ENCODE data around the gene PRG3. TPM values are rescaled to one million over a fixed set of nuclear protein-coding genes. Genes with fewer than 3 reads are reported as not detected.
A peak's percentile ranks its signal among the peaks of the same experiment; 100 is the strongest.
"Not testable (repeated sequence)": the region's sequence is repeated elsewhere in the genome, so short reads cannot be mapped to it uniquely, and the experiment has no call there.

PRG3 gene
- total RNA-seq, 2 experiments from 2014 or later: not detected

- H3K27me3 Mint-ChIP-seq (ENCODE audit: low read depth): no peaks in the 10 kb centered on the region
- peak; percentile 29 for DNase-seq
- intact Hi-C loops (cut with micrococcal nuclease): no loop called here
- no peak overlapping the region for H3K27ac Mint-ChIP-seq
- no peaks in the 10 kb centered on the region for H3K36me3 Mint-ChIP-seq (ENCODE audit: low read depth)
- H3K4me1 Mint-ChIP-seq (ENCODE audit: low read depth): peaks cover 9% of the 10 kb centered on the region
- CTCF ChIA-PET: interaction anchor here (0.6 to 1.4 kb wide), 2 partner anchors 9 to 126 kb away, joined by 3 read pairs; no protein-coding TSS in a partner anchor
- no peak overlapping the region for H3K4me3 Mint-ChIP-seq
- H3K9me3 Mint-ChIP-seq: no peaks in the 10 kb centered on the region
Observed at GRCh38 chr11:57340039-57340615, 40.8 kb downstream of the PRG3 start.

- CTCF ChIA-PET: interaction anchor here (1.3 to 1.4 kb wide), 2 partner anchors 8 to 300 kb away, joined by 3 read pairs; no protein-coding TSS in a partner anchor
- Mint-ChIP-seq H3K27ac (no peak overlapping the region), H3K9me3 (no peaks in the 10 kb centered on the region), H3K4me3 (no peak overlapping the region), H3K4me1 (ENCODE audit: low read depth) (peaks cover 15% of the 10 kb centered on the region), H3K36me3 (ENCODE audit: low read depth) (peaks cover 5% of the 10 kb centered on the region), H3K27me3 (ENCODE audit: low read depth) (no peaks in the 10 kb centered on the region)
- intact Hi-C loops (cut with micrococcal nuclease): loop anchor here (5.0 kb wide), 2 partner anchors 68 to 403 kb away; partner anchors contain the start of gene SELENOH
- no peak for DNase-seq
Observed at GRCh38 chr11:57339328-57339727, 41.6 kb downstream of the PRG3 start.

DNA sequence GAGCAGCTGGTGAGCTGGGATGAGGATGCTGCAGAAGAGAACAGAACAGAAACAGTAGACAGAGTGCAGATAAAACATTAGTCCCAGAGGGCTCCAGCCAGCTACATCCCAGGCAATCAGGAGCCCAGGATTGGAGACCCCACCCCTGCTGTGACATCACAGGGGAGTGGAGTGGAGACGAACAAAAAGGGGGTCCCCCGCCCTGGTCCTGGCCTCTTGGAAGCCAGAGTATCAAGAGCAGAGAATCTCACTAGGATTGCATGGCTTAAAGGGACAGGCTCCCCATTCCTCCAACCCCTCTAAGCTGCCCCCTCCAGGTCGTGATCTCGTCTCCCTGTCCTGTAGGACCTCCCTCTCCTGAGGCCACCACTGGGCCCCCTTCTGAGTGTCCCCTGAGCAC lies 42.8 kb downstream of the PRG3 start, which contains the start of gene P2RX3:
Gene P2RX3, plus strand, starts transcription at position 211 of the 400 bp plus-strand sequence. CDS start 199 bp downstream, outside the sequence.
- Mint-ChIP-seq H3K4me1 (ENCODE audit: low read depth) (peaks cover 26% of the 10 kb centered on the region), H3K36me3 (ENCODE audit: low read depth) (peaks cover 13% of the 10 kb centered on the region), H3K4me3 (no peak within 1 kb of the TSS), H3K9me3 (no peaks in the 10 kb centered on the region), H3K27me3 (ENCODE audit: low read depth) (no peaks in the 10 kb centered on the region), H3K27ac (no peak within 1 kb of the TSS)
- DNase-seq: no peak
- intact Hi-C loops (cut with micrococcal nuclease): loop anchor here (5.0 kb wide), 2 partner anchors 69 to 404 kb away; partner anchors contain the start of gene SELENOH
- CTCF ChIA-PET: interaction anchor here (1.0 to 2.0 kb wide), 4 partner anchors 8 to 301 kb away, joined by 3 to 9 read pairs (median 4); no protein-coding TSS in a partner anchor

DNA sequence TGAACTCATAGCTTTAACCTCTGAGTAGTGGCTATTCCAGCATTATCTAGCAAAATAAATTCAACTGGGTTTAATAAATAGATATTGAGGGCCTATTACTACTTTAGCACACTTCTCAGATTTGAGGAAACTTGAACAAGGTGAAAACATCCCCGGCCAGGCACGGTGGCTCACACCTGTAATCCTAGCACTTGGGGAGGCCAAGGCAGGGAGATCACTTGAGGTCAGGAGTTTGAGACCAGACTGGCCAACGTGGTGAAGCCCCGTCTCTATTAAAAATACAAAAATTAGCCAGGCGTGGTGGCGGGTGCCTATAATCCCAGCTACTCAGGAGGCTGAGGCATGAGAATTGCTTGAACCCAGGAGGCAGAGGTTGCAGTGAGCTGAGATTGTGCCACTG lies 44.1 kb downstream of the PRG3 start:
- DNase-seq; H3K27me3 Mint-ChIP-seq (ENCODE audit: low read depth); H3K9me3 Mint-ChIP-seq: not testable (repeated sequence)
- H3K27ac Mint-ChIP-seq: peak overlapping the region; percentile 99
- H3K4me1 Mint-ChIP-seq (ENCODE audit: low read depth): peaks cover 33% of the 10 kb centered on the region
- H3K4me3 Mint-ChIP-seq: peak overlapping the region; percentile 91
- intact Hi-C loops (cut with micrococcal nuclease): loop anchor here (5.0 kb wide), 2 partner anchors 70 to 405 kb away; partner anchors contain the start of gene SELENOH
- CTCF ChIA-PET: interaction anchor here (1.0 to 2.0 kb wide), 3 partner anchors 9 to 14 kb away, joined by 3 to 9 read pairs (median 5); no protein-coding TSS in a partner anchor
- H3K36me3 Mint-ChIP-seq (ENCODE audit: low read depth): peaks cover 26% of the 10 kb centered on the region

DNA sequence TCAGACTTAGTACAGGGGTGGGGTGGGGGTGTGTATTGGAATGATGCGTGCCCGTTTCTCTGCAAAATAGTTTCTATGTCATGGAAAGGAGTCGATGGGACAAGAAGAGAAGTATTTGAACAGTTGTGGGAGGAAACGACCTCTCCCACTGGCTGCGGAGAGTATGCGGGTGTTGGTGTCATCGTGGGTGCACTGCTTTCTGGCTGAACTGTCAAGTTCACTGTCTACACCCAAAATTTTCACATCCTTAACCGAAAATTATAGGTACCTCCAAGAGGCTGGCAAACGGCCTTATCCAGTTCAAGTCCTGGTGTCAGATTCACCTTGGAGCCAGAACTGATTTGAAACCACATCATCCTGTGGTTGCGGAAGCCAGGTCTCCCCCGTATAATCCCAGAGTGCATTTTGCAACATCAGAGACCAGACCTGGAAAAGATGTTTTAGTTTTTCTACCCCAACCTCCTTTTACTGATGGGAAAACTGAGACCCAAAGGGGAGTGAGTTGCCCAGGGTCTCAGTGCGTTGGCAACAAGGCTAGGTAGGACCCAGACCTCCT lies 44.8 kb downstream of the PRG3 start:
- CTCF ChIA-PET: interaction anchor here (1.0 to 2.7 kb wide), 5 partner anchors 10 to 124 kb away, joined by 5 to 10 read pairs (median 7); partner anchors contain the start of genes RTN4RL2 and TNKS1BP1
- H3K9me3 Mint-ChIP-seq: no peaks in the 10 kb centered on the region
- peak; percentile 40 for DNase-seq
- peaks cover 33% of the 10 kb centered on the region for H3K36me3 Mint-ChIP-seq (ENCODE audit: low read depth)
- H3K27ac Mint-ChIP-seq: peak overlapping the region; percentile 99
- intact Hi-C loops (cut with micrococcal nuclease): loop anchor here (5.0 kb wide), 2 partner anchors 71 to 406 kb away; partner anchors contain the start of gene SELENOH
- peak overlapping the region; percentile 91 for H3K4me3 Mint-ChIP-seq
- H3K4me1 Mint-ChIP-seq (ENCODE audit: low read depth): peaks cover 34% of the 10 kb centered on the region
- no peaks in the 10 kb centered on the region for H3K27me3 Mint-ChIP-seq (ENCODE audit: low read depth)

GRCh38 chr11:57335343-57336110 lies 45.4 kb downstream of the PRG3 start, which contains the start of gene SSRP1:
TSS of gene SSRP1 (minus strand) at chr11:57335892. CDS start at chr11:57335121, 771 bp downstream.
- H3K4me3 Mint-ChIP-seq: peak within 1 kb of the TSS; percentile 91
- CTCF ChIA-PET: interaction anchor here (0.9 to 2.7 kb wide), 6 partner anchors 10 to 158 kb away, joined by 3 to 10 read pairs (median 4); partner anchors contain the start of genes RTN4RL2 and TNKS1BP1
- H3K9me3 Mint-ChIP-seq: no peaks in the 10 kb centered on the region
- H3K4me1 Mint-ChIP-seq (ENCODE audit: low read depth): peaks cover 41% of the 10 kb centered on the region
- intact Hi-C loops (cut with micrococcal nuclease): loop anchor here (1.0 to 5.0 kb wide), 10 partner anchors 10 to 407 kb away; partner anchors contain the start of genes CLP1, MED19, SELENOH and TIMM10
- H3K36me3 Mint-ChIP-seq (ENCODE audit: low read depth): peaks cover 39% of the 10 kb centered on the region
- peak within 1 kb of the TSS; percentile 99 for H3K27ac Mint-ChIP-seq
- DNase-seq: peak; percentile 93
- H3K27me3 Mint-ChIP-seq (ENCODE audit: low read depth): no peaks in the 10 kb centered on the region

GRCh38 chr11:57335023-57335342 lies 46.0 kb downstream of the PRG3 start:
- Mint-ChIP-seq H3K4me3 (peak overlapping the region; percentile 91), H3K36me3 (ENCODE audit: low read depth) (peaks cover 45% of the 10 kb centered on the region), H3K27ac (peak overlapping the region; percentile 75), H3K27me3 (ENCODE audit: low read depth) (no peaks in the 10 kb centered on the region), H3K4me1 (ENCODE audit: low read depth) (peaks cover 46% of the 10 kb centered on the region), H3K9me3 (no peaks in the 10 kb centered on the region)
- DNase-seq: no peak
- intact Hi-C loops (cut with micrococcal nuclease): loop anchor here (1.0 to 5.0 kb wide), 10 partner anchors 10 to 407 kb away; partner anchors contain the start of genes CLP1, MED19, SELENOH and TIMM10
- CTCF ChIA-PET: interaction anchor here (0.9 to 2.7 kb wide), 6 partner anchors 10 to 158 kb away, joined by 3 to 10 read pairs (median 4); partner anchors contain the start of genes RTN4RL2 and TNKS1BP1

GRCh38 chr11:57332694-57333440 lies 48.1 kb downstream of the PRG3 start:
- Mint-ChIP-seq H3K36me3 (ENCODE audit: low read depth) (peaks cover 63% of the 10 kb centered on the region), H3K27me3 (ENCODE audit: low read depth) (no peaks in the 10 kb centered on the region), H3K4me1 (ENCODE audit: low read depth) (peaks cover 51% of the 10 kb centered on the region), H3K27ac (peak overlapping the region; percentile 21), H3K9me3 (no peaks in the 10 kb centered on the region), H3K4me3 (no peak overlapping the region)
- intact Hi-C loops (cut with micrococcal nuclease): no loop called here
- CTCF ChIA-PET: interaction anchor here (1.5 to 1.6 kb wide), 2 partner anchors 11 to 160 kb away, joined by 4 to 5 read pairs; no protein-coding TSS in a partner anchor
- no peak for DNase-seq

DNA sequence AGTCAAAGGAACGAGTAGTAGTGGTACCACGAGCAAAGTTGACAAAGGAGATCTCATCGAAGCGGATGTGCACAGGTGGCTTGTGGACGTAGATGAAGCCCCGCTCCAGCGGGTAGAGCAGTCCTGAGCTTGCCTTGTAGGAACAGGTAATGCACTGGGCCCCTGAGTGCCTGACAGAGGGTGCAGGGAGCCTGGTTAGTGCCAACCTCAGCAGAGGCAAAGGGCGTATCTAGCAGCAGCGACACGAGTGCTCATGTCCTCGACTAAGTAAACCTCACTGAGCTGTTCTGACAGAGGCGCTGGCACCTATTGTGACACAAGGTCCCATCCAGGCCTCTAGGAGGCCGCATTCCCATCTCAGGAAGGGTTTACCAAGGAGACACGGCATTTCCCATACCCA lies 49.2 kb downstream of the PRG3 start:
- H3K4me3 Mint-ChIP-seq: no peak overlapping the region
- intact Hi-C loops (cut with micrococcal nuclease): no loop called here
- H3K27ac Mint-ChIP-seq: no peak overlapping the region
- CTCF ChIA-PET: interaction anchor here (1.1 kb wide), 1 partner anchor 8 kb away, joined by 3 read pairs; no protein-coding TSS in a partner anchor
- H3K36me3 Mint-ChIP-seq (ENCODE audit: low read depth): peaks cover 74% of the 10 kb centered on the region
- H3K9me3 Mint-ChIP-seq: no peaks in the 10 kb centered on the region
- no peaks in the 10 kb centered on the region for H3K27me3 Mint-ChIP-seq (ENCODE audit: low read depth)
- DNase-seq: no peak
- H3K4me1 Mint-ChIP-seq (ENCODE audit: low read depth): peaks cover 57% of the 10 kb centered on the region

DNA sequence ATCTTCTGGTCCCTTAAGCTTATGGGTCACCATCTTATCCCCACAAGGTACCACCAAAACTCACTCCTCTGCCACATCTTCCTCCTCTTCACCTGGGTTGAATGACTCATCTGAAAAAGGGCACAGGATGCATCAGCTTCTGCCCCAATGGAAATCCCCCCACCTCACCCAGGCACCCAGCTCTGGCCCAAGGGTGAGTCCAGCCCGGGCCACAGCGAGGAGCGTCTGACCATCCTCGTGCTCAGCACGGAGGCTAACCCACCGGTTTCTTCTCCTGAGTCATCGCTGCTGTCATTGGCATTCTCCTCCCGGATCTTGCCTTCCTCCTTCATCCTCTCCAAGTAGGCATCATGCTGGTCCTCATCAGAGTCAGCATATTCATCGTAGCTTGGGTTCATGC lies 50.9 kb downstream of the PRG3 start:
- no peaks in the 10 kb centered on the region for H3K9me3 Mint-ChIP-seq
- H3K4me1 Mint-ChIP-seq (ENCODE audit: low read depth): peaks cover 64% of the 10 kb centered on the region
- intact Hi-C loops (cut with micrococcal nuclease): no loop called here
- CTCF ChIA-PET: interaction anchor here (0.8 to 1.6 kb wide), 2 partner anchors 30 to 127 kb away, joined by 3 to 4 read pairs; no protein-coding TSS in a partner anchor
- H3K36me3 Mint-ChIP-seq (ENCODE audit: low read depth): peaks cover 88% of the 10 kb centered on the region
- no peak overlapping the region for H3K4me3 Mint-ChIP-seq
- peak overlapping the region; percentile 78 for H3K27ac Mint-ChIP-seq
- no peak for DNase-seq
- H3K27me3 Mint-ChIP-seq (ENCODE audit: low read depth): no peaks in the 10 kb centered on the region

GRCh38 chr11:57327721-57328120 lies 53.2 kb downstream of the PRG3 start:
- Mint-ChIP-seq H3K4me1 (ENCODE audit: low read depth) (peaks cover 59% of the 10 kb centered on the region), H3K36me3 (ENCODE audit: low read depth) (peaks cover 71% of the 10 kb centered on the region), H3K27me3 (ENCODE audit: low read depth) (no peaks in the 10 kb centered on the region), H3K27ac (no peak overlapping the region), H3K9me3 (no peaks in the 10 kb centered on the region), H3K4me3 (no peak overlapping the region)
- CTCF ChIA-PET: no interaction called here
- intact Hi-C loops (cut with micrococcal nuclease): loop anchor here (10.0 kb wide), 1 partner anchor 1817 kb away; the partner anchor contains the start of gene FAM111A
- DNase-seq: no peak
